SW480 (cell line): ENCODE measurements around the gene AP4M1.
A peak's percentile ranks its signal among the peaks of the same experiment; 100 is the strongest.

Experiments
- DNase-seq: peaks from one replicate; pipeline ENCODE4 v3.0.0-alpha.2; 2016; ENCODE audit warnings: low spot score

The AP4M1 gene

DNA sequence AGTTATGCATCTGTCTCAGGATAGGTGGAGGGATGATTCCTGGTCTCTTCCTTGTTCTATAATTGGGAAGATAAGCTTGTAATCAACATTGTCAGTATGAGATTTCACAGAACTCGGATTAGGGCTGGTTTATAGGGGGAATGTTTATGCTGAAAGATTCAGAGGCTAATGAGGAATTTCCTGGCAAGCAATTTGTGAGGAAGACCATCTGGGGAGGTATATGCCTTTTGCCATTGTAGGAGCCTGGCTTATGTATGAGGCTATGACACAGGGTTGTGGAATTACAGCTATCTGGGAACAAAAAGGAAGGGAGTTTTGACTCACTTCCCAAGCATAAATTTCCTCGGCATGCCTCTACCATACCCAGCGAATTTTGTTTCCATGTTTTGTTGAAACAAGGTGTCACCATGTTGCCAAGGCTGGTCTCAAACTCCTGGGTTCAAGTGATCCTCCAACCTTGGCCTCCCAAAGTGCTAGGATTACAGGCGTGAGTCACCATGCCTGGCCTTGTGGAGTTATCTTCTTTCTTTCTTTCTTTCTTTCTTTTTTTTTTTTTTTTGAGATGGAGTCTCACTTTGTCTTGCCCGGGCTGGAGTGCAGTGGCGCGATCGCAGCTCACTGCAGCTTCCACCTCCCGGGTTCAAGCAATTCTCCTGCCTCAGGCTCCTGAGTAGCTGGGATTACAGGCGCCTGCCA lies 14.2 kb upstream of the AP4M1 start:
- peak; percentile 71 for DNase-seq

DNA sequence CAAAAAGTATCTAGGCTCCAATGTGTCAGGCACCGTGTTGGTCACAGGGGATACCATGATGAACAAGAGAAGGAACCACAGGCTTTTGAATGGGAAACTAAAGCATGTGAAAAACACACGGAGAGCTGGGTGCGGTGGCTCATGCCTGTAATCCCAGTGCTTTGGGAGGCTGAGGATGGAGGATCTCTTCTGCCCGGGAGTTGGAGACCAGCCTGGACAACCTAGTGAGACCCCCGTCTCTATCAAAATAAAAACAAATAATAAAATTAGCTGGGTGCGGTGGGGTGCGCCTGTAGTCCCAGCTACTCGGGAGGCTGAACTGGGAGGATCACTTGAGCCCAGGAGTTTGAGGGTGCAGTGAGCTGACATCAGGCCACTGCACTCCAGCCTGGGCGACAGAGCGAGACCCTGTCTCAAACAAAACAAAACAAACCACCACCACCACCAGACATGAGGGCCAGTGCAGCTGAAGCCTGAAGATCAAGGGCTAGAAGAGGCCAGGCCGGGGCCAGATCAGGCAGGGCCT lies 13.3 kb upstream of the AP4M1 start:
- DNase-seq, result no peak

DNA sequence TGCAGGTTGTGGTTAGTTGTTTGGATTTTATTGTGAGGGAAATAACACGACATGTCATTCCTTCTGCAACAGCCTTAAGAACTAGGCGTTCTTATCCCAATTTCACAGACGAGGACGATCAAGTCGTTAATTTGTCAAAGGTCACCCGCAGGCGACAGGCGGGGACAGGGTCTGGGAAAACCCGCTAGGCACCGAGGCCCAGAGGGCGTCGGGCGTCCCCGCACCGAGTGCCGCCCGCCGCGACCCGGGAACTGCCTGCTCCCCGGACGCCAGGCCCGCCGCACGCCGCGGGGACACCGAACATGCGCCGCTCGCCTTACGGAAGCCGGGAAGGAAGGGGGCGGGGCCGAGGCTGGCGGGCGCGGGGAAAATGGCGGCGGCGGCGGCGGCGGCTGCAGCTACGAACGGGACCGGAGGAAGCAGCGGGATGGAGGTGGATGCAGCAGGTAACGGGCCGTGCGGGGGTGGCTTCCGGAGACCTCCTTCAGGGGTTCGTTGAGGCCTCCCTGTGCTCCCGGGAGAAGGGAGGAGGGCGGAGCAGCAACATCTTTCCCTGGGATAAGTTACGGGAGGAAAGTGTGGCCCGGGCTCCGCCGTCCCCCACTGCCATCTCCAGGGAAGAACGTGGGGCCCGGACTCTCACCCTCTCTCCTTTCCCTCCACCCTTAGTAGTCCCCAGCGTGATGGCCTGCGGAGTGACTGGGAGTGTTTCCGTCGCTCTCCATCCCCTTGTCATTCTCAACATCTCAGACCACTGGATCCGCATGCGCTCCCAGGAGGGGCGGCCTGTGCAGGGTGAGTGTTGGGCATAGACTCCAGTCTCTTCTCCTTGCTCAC lies 12.6 kb upstream of the AP4M1 start, which contains the start of gene COPS6:
Gene COPS6 (plus strand): TSS at position 349 of the 837 bp plus-strand sequence. CDS start 22 bp downstream, at position 371.
- peak; percentile 84 for DNase-seq

DNA sequence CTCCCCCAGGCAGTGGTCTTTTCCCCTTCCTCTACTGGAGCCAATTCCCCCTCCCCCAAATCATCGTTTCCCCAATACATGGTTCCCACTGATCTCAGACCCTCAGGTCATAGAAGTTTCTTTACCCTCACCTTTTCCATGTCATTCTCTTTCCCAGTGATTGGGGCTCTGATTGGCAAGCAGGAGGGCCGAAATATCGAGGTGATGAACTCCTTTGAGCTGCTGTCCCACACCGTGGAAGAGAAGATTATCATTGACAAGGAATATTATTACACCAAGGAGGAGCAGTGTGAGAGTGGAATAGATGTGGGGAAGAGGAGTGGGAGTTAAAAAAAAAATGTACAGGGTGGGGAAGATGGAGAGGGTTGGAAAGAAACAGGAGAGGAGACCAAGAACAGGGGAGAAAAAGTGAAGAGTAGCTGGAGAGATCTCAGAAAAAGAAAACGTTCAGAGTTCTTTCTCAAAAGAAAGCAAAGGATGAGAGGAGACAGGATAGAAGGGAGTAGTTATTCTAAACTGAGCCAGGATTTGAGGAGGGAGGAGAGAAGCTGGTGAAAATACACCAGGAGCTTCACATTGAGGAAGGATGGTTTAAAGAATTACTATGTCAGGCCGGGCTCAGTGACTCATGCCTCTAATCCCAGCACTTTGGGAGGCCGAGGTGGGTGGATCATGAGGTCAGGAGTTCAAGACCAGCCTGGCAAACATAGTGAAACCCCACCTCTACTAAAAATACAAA lies 11.8 kb upstream of the AP4M1 start:
- DNase-seq, result no peak

DNA sequence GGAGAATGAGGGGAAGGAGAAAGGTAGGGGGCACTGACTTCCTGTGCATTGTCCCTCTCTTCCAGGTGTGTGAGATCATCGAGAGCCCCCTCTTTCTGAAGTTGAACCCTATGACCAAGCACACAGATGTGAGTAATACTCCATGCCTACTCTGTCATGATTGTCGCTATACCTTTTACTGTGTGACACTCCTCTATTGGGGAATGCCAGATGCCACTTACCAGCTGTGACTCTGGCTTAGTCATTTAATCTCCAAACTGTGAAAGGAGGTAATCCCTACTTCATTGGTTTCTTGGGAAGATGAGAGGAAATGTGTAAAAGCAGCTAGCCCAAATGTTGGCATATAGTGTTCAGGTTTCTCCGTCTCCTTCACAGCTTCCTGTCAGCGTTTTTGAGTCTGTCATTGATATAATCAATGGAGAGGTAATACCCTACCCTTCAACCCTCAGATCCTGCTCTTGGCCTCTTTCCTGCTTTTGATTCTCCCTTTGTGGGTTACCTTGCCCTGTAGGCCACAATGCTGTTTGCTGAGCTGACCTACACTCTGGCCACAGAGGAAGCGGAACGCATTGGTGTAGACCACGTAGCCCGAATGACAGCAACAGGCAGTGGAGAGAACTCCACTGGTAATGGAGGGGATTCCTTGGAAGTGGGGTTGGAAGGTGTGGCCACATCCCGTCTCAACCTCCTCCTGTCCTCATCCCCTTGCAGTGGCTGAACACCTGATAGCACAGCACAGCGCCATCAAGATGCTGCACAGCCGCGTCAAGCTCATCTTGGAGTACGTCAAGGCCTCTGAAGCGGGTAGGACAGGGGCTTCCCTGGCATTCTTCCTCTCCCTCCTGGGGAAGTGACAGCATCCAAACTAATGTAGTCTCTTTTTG lies 10.7 kb upstream of the AP4M1 start:
- no peak for DNase-seq

DNA sequence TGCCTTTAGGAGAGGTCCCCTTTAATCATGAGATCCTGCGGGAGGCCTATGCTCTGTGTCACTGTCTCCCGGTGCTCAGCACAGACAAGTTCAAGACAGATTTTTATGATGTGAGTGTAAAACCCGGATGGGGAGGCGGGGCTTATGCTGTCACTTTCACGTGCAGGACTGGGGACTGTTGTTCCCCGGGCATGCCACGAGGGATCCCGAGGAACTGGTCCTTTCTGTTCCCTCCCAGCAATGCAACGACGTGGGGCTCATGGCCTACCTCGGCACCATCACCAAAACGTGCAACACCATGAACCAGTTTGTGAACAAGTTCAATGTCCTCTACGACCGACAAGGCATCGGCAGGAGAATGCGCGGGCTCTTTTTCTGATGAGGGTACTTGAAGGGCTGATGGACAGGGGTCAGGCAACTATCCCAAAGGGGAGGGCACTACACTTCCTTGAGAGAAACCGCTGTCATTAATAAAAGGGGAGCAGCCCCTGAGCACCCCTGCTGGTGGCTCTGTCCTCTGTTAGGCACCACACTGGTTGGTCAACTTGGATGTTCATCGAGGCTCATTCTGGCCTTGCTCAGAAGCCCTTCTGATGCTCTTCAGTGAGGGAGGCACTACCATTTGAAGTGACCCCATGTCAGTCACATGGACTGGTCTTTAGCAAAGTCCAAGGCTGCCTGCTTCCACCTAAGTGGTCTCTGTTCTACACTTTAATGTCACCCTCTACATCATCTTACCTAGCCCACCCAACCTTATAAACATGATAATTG lies 9.8 kb upstream of the AP4M1 start:
- DNase-seq, result no peak

DNA sequence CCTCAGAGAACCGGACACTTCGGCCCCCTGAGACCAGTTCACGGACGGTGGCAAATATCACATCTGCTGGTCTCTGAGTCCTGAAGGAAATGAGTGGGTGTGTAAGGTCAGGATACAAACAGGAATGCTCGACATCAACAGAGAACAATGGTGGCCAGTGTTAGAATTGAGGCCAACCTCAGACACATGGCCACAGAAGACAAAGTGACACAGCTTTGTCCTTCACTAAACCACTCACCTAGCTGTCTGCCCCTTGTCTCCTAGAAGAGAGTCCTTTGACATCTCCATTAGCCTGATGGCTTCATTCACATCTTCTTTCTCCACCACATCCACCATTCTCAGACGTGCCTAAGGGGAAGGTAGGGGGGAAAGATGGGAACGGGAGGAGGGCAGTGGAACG lies 8.4 kb upstream of the AP4M1 start:
- DNase-seq, result peak; percentile 62

DNA sequence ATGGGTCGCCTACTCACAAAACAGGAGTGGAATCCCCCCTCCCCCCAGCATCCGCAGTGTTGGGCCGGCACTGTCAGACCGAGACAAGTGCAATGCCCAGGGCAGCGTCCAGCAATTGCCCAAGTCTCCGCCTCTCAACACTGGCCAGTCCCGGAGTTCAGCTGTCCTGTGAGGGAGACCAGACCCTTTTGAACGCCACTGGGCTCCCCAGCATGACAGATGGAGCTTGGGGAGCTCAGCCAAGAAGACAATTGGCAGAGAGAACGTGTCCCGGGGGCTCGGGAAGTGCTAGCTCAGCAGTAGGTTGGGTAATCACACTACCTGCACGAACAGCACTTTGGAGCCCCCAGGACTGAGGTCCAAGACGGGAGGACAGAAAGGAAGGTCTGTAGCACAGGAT lies 7.9 kb upstream of the AP4M1 start:
- DNase-seq, result no peak

DNA sequence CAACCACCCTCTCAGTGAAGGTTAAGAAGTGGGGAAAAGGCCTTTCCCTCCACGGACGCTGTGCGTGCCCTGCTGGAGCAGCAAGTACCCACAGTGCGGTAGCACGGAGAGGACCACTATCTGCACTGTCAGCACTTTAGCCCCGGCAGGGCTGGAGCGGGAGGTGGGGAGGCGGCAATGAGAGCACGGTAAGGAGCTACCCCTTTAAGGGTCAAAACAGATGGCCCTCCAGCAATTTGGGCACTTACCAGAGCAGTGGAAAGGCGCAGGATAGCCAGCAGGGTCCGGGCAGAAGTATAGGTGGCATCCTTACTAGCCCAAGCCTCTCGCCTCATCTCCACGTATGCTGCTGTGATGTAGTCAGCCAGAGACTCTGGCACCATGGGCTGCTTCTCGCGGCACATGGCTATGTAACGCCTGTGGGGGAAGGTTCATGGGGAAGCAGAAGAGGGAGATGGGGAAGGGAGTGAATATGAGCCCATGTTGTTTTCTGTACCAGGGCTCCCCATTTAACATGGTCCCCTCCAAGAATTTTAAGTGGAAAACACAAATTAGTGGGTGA lies 7.4 kb upstream of the AP4M1 start:
- no peak for DNase-seq

DNA sequence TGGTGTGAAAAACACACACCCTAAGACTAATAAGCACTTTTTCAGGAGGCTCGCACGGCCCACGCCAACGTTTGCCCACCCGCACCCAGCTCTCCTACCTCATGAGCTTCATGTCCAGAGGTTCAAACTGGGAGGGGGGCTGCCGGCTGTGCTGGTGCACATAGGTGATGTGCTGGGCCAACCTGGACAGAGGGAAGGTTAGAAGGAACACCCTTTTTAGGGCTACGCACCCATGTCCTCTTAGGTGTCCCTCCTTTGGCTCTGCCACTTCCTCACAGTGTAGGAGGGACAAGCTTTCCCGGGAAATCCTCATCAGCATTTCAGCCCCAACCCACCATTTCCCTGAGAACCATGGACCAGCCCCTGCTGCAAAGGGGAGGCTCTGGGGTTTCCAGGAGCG lies 6.2 kb upstream of the AP4M1 start:
- no peak for DNase-seq

DNA sequence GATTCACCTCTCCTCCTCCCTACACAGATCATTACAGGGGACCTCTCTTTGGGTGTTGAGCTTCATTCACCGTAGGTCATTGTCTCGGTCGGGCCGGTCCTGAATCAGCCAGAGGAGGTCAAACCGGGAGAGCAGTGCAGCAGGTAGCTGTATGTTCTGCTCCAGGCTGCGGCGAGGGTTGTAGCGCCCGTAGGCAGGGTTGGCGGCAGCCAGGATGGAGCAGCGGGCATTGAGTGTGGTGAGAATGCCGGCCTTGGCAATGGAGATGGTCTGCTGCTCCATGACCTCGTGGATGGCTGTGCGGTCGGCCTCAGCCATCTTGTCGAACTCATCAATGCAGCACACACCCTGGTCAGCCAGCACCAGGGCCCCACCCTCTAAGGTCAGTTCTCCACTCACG lies 5.7 kb upstream of the AP4M1 start:
- no peak for DNase-seq

DNA sequence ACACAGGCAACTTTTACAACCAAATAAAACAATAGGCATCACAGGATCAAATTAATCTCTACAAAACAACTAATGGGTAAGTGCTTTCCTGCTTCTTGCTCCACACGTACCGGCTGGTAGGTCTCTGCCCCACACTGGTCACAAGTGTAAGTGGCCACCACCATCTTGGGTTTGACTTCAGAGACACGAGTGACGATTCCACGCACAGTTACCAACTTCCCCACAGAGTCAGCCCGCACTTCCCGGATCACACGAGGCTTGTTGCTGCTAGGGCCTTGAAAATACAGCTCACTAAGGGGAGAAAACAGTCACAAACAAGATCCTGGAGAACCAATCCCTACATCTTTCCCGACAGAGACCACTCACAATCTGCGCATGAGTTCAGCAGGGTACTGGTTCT lies 2.5 kb upstream of the AP4M1 start:
- no peak for DNase-seq

DNA sequence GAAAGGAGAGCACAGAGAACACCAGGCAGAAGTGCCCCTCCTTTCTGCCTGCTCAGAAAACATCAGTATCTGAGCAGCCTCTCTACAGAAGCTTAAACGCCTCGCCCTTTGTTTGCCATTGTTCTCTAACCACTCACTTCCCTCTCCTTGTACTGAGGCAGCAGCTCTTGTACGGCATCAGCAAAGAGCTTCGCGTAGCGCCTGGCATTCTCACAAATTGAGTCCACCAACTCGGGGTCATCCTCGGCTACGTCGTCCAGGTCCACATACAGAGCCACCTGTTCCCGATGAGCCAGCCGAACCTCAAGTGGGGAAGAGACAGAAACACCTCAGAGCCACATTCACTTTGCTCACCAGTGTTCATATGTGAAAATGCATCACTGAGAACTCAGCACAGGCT lies 2.0 kb upstream of the AP4M1 start:
- no peak for DNase-seq

DNA sequence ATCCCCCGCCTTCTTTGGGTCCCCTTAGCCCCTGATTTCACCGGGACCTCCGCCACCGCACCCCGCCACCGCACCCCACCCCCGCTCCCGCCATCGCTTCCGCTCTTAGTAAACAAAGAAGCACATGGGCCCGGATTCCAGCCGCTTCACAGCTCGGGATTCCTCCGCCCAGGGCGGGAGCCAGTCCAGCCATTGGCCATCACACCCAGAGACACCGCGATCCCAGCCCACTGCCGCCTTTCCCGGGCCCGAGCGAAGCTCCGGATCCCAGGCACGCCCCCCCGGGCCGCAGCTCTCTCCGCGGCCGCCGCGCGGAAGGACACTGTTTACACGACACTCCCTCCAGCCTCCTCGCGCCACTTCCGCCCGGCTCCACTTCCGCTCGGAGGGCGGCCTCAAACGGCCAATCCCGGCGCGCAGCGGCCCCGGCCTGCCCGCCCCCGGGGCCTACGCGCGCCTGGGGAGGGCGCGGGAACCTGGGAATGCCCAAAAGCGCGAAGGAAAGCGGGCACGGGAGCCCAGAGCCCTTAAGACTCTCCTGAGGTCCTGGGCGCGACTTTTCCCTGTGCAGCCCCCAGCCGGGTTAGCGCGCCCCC lies 925 bp upstream of the AP4M1 start:
- DNase-seq, result peak; percentile 98

DNA sequence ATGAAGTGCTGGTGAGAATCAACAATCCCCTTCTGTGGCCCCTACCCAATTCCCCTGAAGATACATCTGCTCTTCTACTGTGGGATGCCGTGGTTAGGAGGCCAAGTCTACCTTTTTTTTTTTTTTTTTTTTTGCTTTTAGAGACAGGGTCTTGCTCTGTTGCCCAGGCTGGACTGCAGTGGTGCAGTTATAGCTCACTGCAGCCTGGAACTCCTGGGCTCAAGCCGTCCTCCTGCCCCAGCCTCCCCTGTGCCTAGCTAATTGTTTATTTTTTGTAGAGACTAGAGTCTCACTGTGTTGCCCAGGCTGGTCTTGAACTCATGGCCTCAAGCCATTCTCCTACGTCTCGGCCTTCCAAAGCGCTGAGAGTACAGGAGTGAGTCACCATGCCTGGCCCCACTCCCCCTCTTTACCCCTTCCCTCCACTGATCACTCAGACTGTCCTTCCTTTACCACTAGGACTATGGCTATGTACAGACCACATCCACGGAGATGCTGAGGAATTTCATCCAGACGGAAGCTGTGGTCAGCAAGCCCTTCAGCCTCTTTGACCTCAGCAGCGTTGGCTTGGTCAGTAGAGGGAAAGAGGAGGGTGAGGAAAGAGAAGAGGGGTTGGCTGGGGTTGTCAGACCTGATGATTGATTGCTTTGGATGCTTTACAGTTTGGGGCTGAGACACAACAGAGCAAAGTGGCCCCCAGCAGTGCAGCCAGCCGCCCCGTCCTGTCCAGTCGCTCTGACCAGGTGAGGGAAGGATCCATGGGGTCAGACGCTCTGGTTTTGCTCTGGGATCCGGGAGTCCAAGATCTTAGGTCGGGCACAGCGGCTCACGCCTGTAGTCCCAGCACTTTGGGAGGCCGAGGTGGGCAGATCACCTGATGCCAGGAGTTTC lies 1.8 kb downstream of the AP4M1 start:
- DNase-seq, result peak; percentile 78

DNA sequence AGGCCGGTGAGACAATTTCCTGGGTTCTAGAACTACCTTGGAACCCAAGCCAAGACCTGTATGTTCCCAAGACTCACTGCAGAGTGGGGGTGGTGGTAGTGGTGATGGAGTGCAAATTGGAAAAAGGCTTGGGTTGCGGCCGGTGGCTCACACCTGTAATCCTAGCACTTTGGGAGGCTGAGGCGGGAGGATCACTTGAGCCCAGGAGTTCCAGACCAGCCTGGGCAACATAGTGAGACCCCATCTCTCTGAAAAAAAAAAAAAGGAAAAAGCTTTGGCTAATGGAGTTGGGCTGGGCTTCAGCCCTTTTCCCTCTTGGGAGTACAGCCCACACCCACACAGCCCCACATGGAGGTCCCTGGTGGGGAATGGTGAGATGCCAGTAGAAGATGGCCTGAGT lies 4.1 kb downstream of the AP4M1 start:
- no peak for DNase-seq

DNA sequence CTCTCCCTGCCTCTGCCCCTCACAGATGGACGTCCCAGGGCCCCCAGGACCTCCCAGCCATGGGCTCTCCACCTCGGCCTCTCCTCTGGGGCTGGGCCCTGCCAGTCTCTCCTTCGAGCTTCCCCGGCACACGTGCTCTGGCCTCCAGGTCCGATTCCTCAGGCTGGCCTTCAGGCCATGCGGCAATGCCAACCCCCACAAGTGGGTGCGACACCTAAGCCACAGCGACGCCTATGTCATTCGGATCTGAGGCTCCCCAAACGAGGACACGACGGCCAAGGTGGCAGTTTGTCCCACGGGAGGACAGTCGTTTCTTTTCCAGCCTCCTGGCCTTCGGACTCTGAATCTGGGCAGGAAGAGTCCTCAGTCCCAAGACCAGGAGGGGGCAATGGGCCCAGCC lies 5.2 kb downstream of the AP4M1 start:
- DNase-seq, result no peak

DNA sequence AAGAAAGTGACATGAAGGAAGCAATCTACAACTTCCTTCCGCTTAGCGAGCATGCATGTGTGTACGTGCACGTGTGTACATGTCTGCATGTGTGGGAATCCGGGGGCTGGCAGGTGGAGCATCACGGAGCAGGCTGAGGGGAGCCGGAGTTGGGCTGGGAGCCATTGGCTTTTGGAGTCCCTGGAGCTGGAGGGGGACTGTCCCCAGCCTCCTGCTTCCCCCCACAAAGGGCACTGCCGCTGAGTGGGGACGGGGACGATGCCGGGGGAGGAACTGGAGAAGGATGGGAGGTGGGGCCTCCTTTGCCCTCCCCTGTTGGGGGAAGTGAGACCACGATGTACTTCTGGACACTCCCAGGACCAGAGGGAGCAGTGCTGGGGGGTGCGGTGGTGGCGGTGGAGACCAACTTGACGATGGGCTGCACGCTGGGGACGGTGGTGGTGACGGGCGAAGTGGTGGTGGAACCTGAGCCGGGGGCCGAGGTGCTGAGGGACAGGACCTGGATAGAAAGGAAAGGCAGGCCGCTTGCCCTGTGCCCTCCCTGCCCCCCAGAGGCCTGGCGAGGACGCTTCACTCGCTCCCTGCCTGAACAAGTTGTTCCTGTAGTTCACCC lies 5.8 kb downstream of the AP4M1 start:
- DNase-seq, result no peak

DNA sequence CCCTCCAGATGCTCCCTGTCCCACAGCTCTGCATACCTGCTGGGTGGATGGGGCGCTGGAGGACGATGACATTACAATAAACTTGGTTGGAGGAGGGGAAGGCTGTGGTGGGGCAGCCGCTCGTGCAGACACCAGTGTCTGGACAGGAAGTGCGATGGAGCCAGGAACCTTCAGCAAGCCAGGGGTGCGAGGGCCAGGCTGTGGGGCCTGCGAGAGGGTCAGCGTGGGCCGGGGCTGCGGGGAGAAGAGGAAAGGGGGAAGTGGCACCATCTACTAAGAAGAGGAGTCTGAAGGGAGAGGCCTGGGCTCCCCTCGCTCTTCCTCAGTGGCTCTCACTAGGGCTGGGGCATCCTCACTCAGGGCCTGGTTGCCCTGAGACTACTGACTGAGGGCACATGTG lies 6.4 kb downstream of the AP4M1 start:
- DNase-seq, result no peak
